GM18507 (cell line): ENCODE data around the gene SCRN2.

Source experiments
- DNase-seq: peaks from one replicate; pipeline ENCODE4 v3.0.0; 2011; ENCODE audit warnings: low read depth; ENCODE audit not compliant: insufficient read length; ENCODE audit errors: extremely low spot score
- FAIRE-seq: peaks from 2 replicates; lab custom pipeline; 2011; peaks lifted over from hg19 to GRCh38; lab: Jason Lieb, UNC

Gene SCRN2

DNA sequence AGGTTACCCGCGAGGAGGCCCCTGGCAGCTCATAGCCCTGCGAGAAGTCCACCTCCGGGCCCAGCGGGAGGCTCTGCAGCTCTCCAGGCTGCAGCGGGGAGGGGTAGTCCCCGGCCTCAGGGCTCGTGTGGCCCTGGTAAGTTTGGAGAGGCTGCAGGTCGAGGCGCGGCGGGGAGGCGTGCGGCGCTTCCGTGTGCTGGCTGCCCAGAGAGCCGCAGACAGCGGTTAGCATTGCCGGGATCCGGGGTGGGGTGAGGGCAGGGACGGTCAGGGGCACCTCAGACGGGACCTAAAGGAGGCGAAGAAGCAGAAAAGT lies 7.1 kb upstream of the SCRN2 start:
- FAIRE-seq (no peak), DNase-seq (no peak)

- no peak for DNase-seq
- FAIRE-seq: no peak
Observed at GRCh38 chr17:47847341-47848197, 6.5 kb upstream of the SCRN2 start.

DNA sequence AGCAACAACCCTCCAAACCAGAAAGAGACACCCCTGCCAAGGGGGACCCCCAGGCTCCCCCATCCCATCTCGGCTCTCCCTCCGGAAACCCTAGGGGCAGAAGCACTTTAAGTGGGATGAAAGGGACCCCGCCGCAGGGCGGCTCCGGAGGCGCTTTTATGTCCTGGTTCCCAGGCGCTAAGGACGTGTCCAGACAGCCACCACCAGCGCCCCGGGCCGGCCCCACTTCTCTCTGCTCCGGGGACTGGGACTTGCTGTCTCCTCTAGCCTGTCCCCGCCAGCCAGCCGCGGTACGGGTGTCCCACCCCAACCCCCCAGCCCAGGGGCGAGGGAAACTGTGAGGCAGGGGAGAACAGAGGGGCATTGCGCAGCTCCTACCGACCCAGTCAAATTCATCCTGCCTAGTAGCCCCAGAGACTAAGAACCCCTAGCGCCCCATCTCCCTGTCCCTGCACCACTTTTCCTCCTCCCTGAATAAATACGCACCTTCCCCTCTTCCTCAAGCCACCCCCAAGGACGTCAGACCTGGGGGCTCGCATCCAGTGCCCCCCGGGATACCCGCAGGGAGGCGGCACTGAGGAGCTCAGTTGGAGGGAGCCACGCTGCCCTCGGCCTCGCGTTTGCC lies 5.8 kb upstream of the SCRN2 start:
- FAIRE-seq (no peak), DNase-seq (no peak)

- DNase-seq: no peak
- no peak for FAIRE-seq
Observed at GRCh38 chr17:47845716-47846075, 4.6 kb upstream of the SCRN2 start.

- DNase-seq: no peak
- FAIRE-seq: no peak
Observed at GRCh38 chr17:47844814-47845715, 4.0 kb upstream of the SCRN2 start.

- no peak for DNase-seq
- FAIRE-seq: no peak
Observed at GRCh38 chr17:47844227-47844626, 3.2 kb upstream of the SCRN2 start.

DNA sequence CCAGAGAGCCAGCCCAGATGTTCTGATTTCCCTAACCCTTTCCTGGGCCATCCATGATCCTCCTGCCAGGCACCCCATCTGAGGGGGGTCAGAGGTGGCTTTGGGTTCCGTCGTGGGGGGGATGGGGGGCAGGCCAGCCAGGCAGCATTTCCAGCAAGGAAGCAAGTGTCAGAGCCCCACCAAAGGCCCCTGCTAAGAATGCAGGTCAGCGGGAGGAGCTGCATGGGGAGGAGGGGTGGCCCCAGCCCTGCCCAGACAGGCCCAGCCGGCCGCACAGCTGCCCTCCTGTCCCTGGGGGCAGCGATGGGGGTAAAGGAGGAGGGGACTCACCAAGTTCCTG lies 2.3 kb upstream of the SCRN2 start:
- FAIRE-seq (no peak), DNase-seq (no peak)

- FAIRE-seq: peak; percentile 55
- no peak for DNase-seq
Observed at GRCh38 chr17:47841488-47842291, 617 bp upstream of the SCRN2 start.

DNA sequence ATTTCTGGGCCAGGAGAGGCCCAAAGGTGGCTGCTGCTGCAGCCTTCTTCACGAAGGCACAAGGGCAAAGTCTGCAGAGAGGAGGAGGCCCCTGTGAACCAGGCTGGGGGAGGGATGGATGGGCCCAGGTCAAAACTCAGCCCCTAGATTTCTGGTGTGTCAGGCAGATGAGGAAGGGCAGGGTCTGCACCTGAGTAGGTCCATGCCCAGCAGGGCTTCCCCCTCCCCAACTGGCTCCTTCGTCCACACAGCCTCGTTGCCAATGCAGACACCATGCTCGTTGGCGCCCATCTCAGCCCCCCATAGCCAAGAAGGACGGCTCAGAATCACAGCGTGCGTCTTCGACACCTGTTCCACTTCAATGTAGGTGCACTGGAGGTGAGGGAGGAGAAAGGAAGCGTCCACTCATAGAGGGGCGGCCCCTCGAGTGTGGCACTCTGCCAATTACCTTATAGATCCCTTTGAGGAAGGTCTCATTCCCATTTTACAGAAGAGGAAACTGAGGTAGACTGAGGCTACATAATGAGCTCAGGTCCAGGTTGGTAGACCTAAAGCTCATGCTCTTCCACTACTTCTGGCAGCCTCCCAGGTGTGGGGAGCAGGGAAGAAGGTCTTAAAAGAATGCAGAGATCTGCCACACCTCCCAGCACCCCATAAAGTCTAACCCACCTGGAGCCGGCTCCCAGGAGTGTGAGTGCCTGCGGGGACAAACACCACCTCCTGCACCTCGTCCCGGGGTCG lies 902 bp downstream of the SCRN2 start:
- no peak for DNase-seq
- FAIRE-seq: no peak

GRCh38 chr17:47839071-47839470 lies 2.0 kb downstream of the SCRN2 start:
- DNase-seq: no peak
- FAIRE-seq: no peak

- no peak for FAIRE-seq
- no peak for DNase-seq
Observed at GRCh38 chr17:47838636-47839035, 2.4 kb downstream of the SCRN2 start.

- DNase-seq: no peak
- FAIRE-seq: no peak
Observed at GRCh38 chr17:47837401-47838039, 3.6 kb downstream of the SCRN2 start.

DNA sequence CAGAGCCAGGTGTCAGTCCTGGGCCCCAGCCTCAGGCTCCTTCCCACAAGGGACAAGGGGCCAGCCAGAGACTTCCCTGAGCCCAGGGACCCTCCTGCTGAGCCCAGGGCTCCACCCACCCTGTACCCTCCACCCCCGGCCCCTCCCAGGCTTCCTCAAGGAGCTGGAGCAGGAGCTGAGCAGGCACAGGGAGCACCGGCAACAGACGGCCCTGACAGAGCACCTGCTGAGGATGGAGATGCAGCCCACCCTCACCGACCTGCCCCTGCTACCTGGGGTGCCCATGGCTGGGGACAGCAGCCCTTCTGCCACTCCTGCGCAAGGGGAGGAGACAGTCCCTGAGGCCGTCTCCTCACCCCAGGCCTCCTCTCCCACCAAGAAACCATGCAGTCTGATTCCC lies 4.5 kb downstream of the SCRN2 start:
- FAIRE-seq (no peak), DNase-seq (no peak)

DNA sequence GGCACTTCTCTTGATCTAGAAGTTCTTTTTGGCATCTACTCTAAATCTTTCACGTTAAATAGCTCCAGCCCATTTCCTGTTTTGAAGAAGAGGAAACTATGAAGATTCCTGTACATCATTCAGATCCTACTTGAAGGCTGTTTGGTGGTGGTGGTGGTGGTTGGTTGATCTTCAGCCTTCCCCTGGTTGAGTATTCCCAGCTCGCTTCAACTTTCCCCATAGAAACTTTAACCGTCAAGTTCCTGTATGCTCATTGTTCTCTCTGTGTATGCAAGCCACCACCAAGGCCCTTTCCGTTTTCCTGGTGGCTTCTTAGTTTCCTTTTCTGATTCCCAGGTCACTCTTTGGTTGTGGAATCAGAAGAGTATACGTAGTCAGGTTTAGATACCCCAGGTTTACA lies 6.3 kb downstream of the SCRN2 start:
- FAIRE-seq (no peak), DNase-seq (no peak)

DNA sequence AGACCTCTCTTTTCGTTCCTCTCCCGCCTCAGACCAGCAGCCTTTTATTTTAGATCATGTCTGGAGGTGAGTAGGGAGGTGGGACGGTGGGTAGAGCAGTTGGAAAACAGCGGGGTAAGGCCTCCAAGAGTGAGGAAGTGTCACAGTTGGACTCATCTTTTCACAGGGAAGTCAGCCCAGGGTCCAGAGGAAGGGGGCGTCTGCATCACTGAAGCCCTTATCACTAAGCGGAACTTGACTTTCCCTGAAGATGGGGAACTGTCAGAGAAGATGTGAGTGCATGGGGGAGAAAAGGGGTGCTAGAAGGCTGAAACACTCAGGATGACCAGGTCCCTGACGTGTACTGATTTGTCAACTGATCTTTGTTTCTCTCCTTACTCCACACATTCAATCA lies 9.1 kb downstream of the SCRN2 start:
- FAIRE-seq (no peak), DNase-seq (no peak)

DNA sequence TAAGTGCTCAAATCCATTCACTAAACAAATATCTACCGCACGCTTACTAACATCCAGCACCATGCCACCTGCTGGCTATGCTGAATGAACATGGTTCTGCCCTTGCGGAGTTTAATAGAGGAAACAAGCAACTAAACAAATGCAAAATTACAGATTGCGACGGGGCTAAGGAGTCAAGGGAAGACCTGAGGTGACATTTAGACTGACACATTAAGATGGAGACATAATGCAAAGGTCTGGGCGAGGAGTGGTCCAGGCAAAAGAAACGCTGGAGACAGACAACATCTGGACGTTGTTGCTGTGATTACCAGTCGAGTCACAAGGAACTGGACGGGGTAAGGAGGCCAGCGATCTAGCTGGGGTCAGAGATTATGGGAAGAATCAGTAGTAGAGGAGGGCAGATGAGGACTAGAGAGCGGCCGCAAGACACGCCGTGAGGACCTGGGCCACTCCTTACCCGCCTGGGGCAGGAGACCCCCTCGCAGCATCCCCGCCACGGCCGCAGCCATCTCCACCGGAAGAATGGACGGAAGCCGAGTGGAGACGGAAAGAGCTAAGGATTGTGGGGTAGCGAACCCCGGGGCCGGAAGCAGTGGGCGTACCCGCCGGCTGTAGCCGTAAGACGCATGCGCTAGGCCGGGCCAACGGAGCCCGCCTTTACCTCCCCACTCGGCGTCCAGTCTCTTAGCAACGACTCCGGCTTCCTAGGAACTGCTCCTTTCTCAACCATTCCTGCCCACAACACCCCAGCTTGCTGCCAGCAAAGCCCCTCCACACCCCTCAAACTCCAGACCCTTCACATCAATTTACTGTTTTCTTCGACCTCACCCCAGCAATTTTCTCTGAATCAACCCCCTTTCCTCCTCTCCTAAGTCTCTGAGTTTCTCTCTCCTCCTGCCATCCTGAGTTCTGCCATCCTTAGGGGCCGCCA lies 9.8 kb downstream of the SCRN2 start, which contains the start of the genes LRRC46 and MRPL10:
TSS of gene LRRC46 (plus strand) at position 668 of the 931 bp plus-strand sequence. CDS start 320 bp downstream, outside the sequence.
TSS of gene MRPL10 (minus strand) at position 539 of the 931 bp plus-strand sequence. CDS start at position 509, 30 bp downstream.
- FAIRE-seq: peak; percentile 94
- DNase-seq: peak; percentile 98

DNA sequence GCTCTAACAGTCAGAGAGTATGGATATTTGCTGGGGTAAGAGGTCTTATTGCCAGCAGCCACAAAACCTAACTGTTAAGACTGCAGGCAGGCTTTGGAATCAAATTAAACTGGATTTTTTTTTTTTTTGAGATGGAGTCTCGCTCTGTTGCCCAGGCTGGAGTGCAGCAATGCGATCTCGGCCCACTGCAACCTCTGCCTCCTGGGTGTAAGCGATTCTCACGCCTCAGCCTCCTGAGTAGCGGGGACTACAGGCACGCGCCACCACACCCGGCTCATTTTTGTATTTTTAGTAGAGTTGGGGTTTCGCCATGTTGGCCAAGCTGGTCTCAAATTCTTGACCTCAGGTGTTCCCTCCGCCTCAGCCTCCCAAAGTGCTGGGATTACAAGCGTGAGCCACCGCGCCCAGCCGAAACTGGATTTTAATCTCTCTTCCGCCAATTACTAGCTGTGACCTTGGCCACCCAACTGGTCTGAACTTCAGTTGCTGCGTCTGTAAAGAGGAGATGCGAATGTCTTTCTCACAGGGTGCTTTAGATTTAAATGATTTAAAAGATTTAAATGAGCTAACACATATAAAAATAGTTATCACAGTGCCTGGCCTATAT lies 10.6 kb downstream of the SCRN2 start:
- FAIRE-seq (no peak), DNase-seq (no peak)
